NCI-H146 treated with DMSO at 0.1 percent for 48 hours (cell line): Measurements from ENCODE around the gene HM13.
"Not testable (repeated sequence)": the region's sequence is repeated elsewhere in the genome, so short reads cannot be mapped to it uniquely, and the experiment has no call there.

Experiments
- DNase-seq: peaks from one replicate; lab custom pipeline; 2025; ENCODE audit not compliant: unreplicated experiment; lab: John Stamatoyannopoulos, UW

Gene HM13

DNA sequence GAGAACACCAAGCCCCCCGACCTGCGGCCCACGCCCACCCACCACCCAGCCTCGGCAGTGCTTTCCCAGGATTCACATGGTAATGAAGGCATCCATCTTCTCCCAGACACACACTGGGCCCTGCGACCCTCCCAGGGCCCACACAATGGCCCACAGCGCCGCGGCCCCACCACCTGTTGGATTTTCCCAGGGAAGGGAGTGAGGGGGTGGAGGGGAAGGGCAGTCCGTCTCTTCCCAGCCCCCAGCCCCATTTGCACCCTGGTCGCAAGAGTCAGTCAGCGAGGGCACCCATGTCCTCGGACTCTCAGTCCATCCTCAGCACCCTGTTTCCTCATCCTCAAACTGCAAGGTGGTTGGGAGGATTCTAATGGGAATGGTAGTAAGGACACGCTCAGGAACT, 67.1 kb downstream of the HM13 start:
- no peak for DNase-seq

DNA sequence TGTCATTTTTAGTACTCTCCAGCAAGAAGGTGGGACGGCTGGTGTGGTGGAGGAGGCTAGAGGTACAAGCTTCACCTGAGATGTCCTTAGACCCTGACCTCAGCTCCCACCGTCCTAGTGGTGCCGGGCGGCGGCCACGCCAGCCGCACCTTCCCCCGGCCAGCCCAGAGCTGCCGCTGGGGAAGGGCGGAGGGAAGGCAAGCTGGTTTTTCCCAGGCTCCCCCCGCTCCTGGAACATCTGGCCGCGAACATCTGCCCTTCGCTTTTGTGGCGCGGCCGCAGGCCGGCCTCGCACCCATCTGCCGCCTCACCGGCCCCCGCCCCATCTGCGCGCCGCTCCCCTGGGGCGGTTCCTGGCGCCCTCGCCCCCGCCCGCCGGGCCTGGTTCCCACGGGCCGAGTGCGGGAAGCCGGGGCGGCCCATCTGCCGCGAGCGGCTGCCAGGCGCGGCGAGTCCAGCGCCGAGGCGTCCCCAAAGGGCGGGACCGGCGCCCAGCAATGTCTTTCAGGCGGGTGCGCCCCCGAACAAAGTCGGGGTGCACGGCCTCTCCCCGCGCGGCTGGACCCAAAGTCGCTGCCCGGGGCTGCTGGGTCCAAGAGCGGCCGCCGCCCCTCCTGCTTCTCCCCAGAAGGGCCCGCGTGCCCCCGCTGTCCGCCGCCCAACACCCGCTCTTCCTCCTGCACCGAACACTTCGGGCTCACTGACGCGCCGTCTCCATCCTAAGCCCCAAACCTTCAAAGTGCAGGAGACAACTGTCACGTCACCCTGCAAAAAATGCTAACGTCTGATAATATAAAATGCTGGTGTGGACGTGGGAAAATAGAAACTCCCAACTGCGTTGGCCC, 73.5 kb downstream of the HM13 start:
- no peak for DNase-seq

GRCh38 chr20:31590717-31591225, 76.5 kb downstream of the HM13 start:
- DNase-seq: no peak

DNA sequence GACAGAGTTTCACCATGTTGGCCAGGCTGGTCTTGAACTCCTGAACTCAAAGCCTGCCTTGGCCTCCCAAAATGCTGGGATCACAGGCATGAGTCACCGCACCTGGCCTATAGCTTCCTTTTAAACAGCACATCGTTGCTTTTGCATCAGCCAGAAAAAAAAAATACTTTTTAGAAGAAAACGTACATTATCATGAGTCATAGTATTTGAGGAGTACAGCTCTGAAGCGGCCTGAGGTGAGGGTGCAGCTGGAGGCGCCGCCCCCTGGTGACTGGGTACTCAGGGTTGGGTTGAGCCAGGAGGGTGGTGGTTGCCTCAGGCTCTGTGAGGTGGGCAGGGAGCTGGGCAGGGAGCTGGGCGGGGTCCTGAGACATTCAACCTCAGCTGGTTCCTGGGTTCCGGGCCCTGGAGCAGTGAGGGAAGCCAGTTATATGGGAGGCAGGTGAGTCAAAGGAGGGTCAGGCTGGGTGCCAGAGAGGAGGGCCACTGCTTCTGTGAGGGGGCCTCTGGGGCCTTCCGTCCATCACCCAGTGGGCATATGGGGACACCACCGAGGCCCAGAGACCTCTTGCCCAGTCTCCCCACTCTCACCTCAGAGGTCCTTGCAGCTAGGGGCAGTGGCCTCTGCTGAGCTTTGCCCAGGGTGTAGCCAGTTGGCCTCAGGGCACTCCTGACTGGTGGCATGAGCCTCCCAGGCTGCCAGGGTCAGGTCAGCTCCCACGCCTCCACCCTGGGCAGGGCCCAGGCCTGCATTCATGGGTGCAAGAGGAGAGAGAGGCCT, 79.2 kb downstream of the HM13 start:
- peak; percentile 51 for DNase-seq

- no peak for DNase-seq
Measured at GRCh38 chr20:31594002-31594557, 79.8 kb downstream of the HM13 start.

- DNase-seq: peak; percentile 61
Measured at GRCh38 chr20:31594558-31595379, 80.5 kb downstream of the HM13 start.

GRCh38 chr20:31595380-31595653, 81.1 kb downstream of the HM13 start:
- DNase-seq: no peak

- no peak for DNase-seq
Measured at GRCh38 chr20:31595654-31596411, 81.6 kb downstream of the HM13 start.

- DNase-seq: not testable (repeated sequence)
Measured at GRCh38 chr20:31596412-31596715, 82.1 kb downstream of the HM13 start.

GRCh38 chr20:31596831-31597480, 82.7 kb downstream of the HM13 start:
- DNase-seq: no peak

DNA sequence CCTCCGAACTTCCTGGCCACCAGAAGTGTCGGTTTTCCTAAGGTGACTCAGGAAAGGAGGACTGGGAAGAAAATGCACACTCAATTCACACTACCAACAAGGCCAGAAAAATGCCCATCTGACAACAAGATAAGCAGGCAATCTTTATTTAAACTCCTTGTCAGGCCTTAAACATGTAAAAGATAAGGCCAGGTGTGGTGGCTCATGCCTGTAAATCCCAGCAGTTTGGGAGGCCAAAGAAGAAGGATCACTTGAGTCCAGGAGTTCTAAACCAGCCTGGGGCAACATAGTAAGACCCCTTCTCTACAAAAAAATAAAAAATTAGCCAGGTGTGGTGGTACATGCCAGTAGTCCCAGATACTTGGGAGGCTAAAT, 83.2 kb downstream of the HM13 start:
- no peak for DNase-seq

DNA sequence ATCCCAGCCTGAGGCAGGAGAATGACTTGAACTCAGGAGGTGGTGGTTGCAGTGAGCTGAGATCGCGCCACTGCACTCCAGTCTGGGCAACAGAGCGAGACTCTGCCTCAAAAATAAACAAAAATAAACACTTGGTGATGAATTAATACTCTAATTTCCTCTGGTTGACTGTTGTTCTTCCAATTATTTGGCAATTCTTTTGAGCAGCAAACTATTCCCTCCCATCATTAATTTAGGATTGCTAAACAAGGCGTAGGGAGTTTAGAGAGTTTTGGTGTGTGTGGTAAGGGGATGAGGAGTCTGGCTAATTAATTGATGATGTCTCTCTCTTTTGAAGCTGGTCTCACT, 88.2 kb downstream of the HM13 start:
- no peak for DNase-seq

DNA sequence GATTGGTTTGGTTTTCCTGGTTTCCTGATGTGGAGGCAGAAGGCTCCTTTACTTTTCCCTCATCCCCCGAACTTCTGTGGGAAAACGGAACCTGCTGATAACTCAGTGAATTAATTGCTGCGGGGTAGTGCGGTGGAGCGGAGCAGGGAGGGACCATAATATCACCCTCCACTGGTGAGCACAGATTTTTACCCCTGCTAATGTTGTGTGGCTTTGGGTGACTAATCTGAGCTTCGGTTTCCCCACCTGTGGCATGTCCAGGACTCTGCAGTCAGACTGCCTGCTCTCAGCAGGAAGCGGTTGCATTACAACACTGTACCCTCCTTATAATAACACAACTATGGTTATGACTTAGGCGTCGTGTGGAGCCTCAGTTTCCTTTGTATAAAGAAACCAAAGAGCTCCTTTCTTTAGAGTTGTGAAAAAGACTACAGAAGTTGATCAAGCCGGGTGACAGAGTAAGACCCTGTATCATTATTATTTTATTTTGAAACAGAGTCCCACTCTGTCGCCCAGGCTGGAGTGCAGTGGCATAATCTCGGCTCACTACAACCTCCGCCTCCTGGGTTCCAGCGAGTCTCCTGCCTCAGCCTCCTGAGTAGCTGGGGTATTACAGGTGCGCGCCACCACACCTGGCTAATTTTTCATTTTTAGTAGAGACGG, 88.7 kb downstream of the HM13 start:
- DNase-seq: no peak

DNA sequence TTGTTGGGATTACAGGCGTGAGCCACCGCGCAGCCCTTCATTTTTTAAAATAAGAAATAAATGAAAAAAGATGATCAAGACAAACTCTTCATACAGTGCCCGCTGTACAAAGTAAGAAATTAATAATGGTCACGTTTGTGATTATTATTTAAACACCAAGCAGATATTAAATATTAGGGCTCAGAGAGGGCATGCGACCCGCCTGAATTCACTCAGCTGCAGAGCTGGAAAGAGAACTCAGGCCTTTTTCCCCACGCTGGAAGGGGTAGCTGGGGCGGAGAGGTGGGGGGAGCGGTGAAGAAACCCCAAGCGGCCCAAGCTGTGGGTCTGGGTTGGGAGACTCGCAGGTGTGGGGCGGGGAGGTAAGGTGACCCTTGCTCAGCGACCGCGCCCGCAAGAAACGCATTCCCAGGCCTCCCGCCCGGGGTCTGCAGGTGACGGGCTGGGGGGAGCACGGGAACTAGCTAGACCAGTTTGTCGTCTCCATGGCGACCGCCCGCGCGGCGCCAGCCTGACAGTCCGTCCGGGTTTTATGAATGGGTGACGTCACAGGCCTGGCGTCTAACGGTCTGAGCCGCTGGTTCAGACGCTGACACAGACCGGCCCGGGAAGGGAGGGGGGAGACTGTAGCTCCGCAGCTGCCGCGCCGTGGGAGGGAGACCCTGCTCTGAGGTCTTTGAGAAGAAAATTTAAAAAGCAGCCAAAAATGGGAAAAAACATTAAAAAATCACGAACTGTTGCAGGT, 89.8 kb downstream of the HM13 start:
- peak; percentile 100 for DNase-seq

GRCh38 chr20:31604567-31605030, 90.4 kb downstream of the HM13 start:
- no peak for DNase-seq

DNA sequence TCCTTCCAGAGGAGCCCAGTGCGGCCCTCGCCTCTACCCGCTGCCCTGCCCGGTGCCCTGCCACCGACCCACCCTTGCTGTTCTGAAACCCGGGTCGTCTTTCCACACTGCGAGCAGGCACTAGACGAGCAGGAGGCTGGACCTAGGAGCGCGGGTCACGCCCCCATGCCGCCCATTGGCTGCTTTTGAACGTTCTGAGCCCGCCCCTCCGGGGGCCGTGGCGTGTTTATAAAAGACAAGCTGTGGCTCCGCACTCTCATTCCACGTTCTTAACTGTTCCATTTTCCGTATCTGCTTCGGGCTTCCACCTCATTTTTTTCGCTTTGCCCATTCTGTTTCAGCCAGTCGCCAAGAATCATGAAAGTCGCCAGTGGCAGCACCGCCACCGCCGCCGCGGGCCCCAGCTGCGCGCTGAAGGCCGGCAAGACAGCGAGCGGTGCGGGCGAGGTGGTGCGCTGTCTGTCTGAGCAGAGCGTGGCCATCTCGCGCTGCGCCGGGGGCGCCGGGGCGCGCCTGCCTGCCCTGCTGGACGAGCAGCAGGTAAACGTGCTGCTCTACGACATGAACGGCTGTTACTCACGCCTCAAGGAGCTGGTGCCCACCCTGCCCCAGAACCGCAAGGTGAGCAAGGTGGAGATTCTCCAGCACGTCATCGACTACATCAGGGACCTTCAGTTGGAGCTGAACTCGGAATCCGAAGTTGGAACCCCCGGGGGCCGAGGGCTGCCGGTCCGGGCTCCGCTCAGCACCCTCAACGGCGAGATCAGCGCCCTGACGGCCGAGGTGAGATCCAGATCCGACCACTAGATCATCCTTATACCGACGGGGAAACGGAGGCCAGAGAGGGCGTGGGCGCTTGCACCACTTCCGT, 91.0 kb downstream of the HM13 start, which contains the start of gene ID1:
Gene ID1 (plus strand): TSS at position 259 of the 871 bp plus-strand sequence. CDS start 99 bp downstream, at position 358.
- peak; percentile 99 for DNase-seq

GRCh38 chr20:31605902-31606803, 91.9 kb downstream of the HM13 start:
- DNase-seq: peak; percentile 63
